WTC11 (cell line): Measurements from ENCODE around the gene ADAMTS2. TPM values are rescaled to one million over a fixed set of nuclear protein-coding genes. Genes with fewer than 3 reads are reported as not detected.

ENCODE experiments used
- ATAC-seq: fragments of 200-7000 bp; cut with Tn5 transposase; 2 replicates; pipeline ENCODE4 v1.10.0; 2021; ENCODE audit warnings: mild to moderate bottlenecking, moderate library complexity
- CTCF ChIA-PET: fragments of 300-600 bp; sonication (Branson Sonifier 250); formaldehyde crosslinking; loops from one replicate; lab custom pipeline; 2021; ENCODE audit warnings: antibody characterized with exemption; lab: Charles Lee
- POLR2A ChIA-PET: fragments of 350-600 bp; sonication (Branson Sonifier 250); formaldehyde crosslinking; loops from one replicate; lab custom pipeline; 2021; ENCODE audit warnings: antibody characterized with exemption; lab: Charles Lee
- DNase-seq: peaks from one replicate; pipeline ENCODE4 v3.0.0; 2021; ENCODE audit warnings: low spot score
- H3K27ac Mint-ChIP-seq: 2 replicates; pipeline ENCODE4 v1.8.0; 2021; ENCODE audit warnings: mixed read lengths
- H3K27me3 Mint-ChIP-seq: 2 replicates; pipeline ENCODE4 v1.8.0; 2021; ENCODE audit warnings: low read depth, mild to moderate bottlenecking, moderate library complexity, mixed read lengths
- H3K36me3 Mint-ChIP-seq: 2 replicates; pipeline ENCODE4 v1.8.0; 2021; ENCODE audit warnings: mixed read lengths
- H3K4me1 Mint-ChIP-seq: 2 replicates; pipeline ENCODE4 v1.8.0; 2022; ENCODE audit warnings: mixed read lengths
- H3K4me3 Mint-ChIP-seq: 2 replicates; pipeline ENCODE4 v1.8.0; 2021; ENCODE audit warnings: mild to moderate bottlenecking, moderate library complexity, mixed read lengths
- H3K9me3 Mint-ChIP-seq: 2 replicates; pipeline ENCODE4 v1.8.0; 2021; ENCODE audit warnings: mixed read lengths
- ARID4B ChIP-seq: sonication (generic); formaldehyde crosslinking; IDR thresholded peaks from 2 replicates; pipeline ENCODE4 v1.8.0; 2023; ENCODE audit warnings: missing genetic modification reagents, mild to moderate bottlenecking, borderline replicate concordance
- ATF1 ChIP-seq: sonication (generic); formaldehyde crosslinking; IDR thresholded peaks from 2 replicates; pipeline ENCODE4 v1.8.1; 2023; ENCODE audit warnings: mild to moderate bottlenecking, moderate library complexity, missing genetic modification reagents
- CREB1 ChIP-seq: sonication (generic); formaldehyde crosslinking; IDR thresholded peaks from 2 replicates; pipeline ENCODE4 v1.8.0; 2023; ENCODE audit warnings: mild to moderate bottlenecking, missing genetic modification reagents
- ELF4 ChIP-seq: sonication (generic); formaldehyde crosslinking; IDR thresholded peaks from 2 replicates; pipeline ENCODE4 v1.8.1; 2022; ENCODE audit warnings: low read depth, mild to moderate bottlenecking, moderate library complexity, missing genetic modification reagents
- ESRRA ChIP-seq: sonication (generic); formaldehyde crosslinking; IDR thresholded peaks from 2 replicates; pipeline ENCODE4 v1.8.1; 2022; ENCODE audit warnings: mild to moderate bottlenecking, missing genetic modification reagents, borderline replicate concordance
- FOXK1 ChIP-seq: sonication (generic); formaldehyde crosslinking; IDR thresholded peaks from 2 replicates; pipeline ENCODE4 v1.8.0; 2022; ENCODE audit warnings: mild to moderate bottlenecking, moderate library complexity, missing genetic modification reagents
- FOXP1 ChIP-seq: sonication (generic); formaldehyde crosslinking; IDR thresholded peaks from 2 replicates; pipeline ENCODE4 v1.8.0; 2022; ENCODE audit warnings: missing genetic modification reagents, mild to moderate bottlenecking, moderate library complexity, borderline replicate concordance
- GTF2I ChIP-seq: fragments of 250-450 bp; sonication (Bioruptor Pico); conservative IDR thresholded peaks from 2 replicates; pipeline ENCODE4 v1.4.0; 2021; ENCODE audit warnings: mild to moderate bottlenecking
- NFYB ChIP-seq: sonication (generic); formaldehyde crosslinking; conservative IDR thresholded peaks from 2 replicates; pipeline ENCODE4 v1.8.0; 2022; ENCODE audit warnings: low read depth, missing genetic modification reagents
- NR1H2 ChIP-seq: sonication (generic); formaldehyde crosslinking; IDR thresholded peaks from 2 replicates; pipeline ENCODE4 v1.9.0; 2021; ENCODE audit warnings: mild to moderate bottlenecking, moderate library complexity, missing genetic modification reagents
- NR2C2 ChIP-seq: sonication (generic); formaldehyde crosslinking; IDR thresholded peaks from 2 replicates; pipeline ENCODE4 v1.8.0; 2022; ENCODE audit warnings: mild to moderate bottlenecking, missing genetic modification reagents
- RORB ChIP-seq: fragments of 250-450 bp; sonication (Bioruptor Pico); IDR thresholded peaks from 2 replicates; pipeline ENCODE4 v1.9.0; 2021; ENCODE audit warnings: mild to moderate bottlenecking
- SP1 ChIP-seq: sonication (generic); formaldehyde crosslinking; conservative IDR thresholded peaks from 2 replicates; pipeline ENCODE4 v1.8.1; 2022; ENCODE audit warnings: missing genetic modification reagents
- TEAD1 ChIP-seq: sonication (generic); formaldehyde crosslinking; IDR thresholded peaks from 2 replicates; pipeline ENCODE4 v1.8.0; 2022; ENCODE audit warnings: mild to moderate bottlenecking, missing genetic modification reagents
- TEAD4 ChIP-seq: sonication (generic); formaldehyde crosslinking; IDR thresholded peaks from 2 replicates; pipeline ENCODE4 v1.8.0; 2022; ENCODE audit warnings: mild to moderate bottlenecking, missing genetic modification reagents
- TP53 ChIP-seq: sonication (generic); formaldehyde crosslinking; IDR thresholded peaks from 2 replicates; pipeline ENCODE4 v1.8.1; 2023; ENCODE audit warnings: mild to moderate bottlenecking, missing genetic modification reagents
- ZNF138 ChIP-seq: sonication (generic); formaldehyde crosslinking; conservative IDR thresholded peaks from 2 replicates; pipeline ENCODE4 v1.8.1; 2022; ENCODE audit warnings: mild to moderate bottlenecking, moderate library complexity, missing genetic modification reagents
- ZNF232 ChIP-seq: sonication (generic); formaldehyde crosslinking; IDR thresholded peaks from 2 replicates; pipeline ENCODE4 v1.8.0; 2022; ENCODE audit warnings: mild to moderate bottlenecking, missing genetic modification reagents
- ZNF423 ChIP-seq: fragments of 250-450 bp; sonication (Bioruptor Pico); IDR thresholded peaks from 2 replicates; pipeline ENCODE4 v2.1.2; 2022; ENCODE audit warnings: mild to moderate bottlenecking, moderate library complexity
- ZSCAN18 ChIP-seq: fragments of 250-450 bp; sonication (Bioruptor Pico); IDR thresholded peaks from 2 replicates; pipeline ENCODE4 v2.1.2; 2022; ENCODE audit warnings: mild to moderate bottlenecking, moderate library complexity
- total RNA-seq: library from RNA; stranded (reverse); gene quantifications from 3 replicates; pipeline ENCODE4 v1.2.3, GENCODE V29; 2021
- TF ChIP-seq, protein P1 (sequence below): sonication (generic); formaldehyde crosslinking; IDR thresholded peaks from 2 replicates; pipeline ENCODE4 v1.8.0; 2022; ENCODE audit warnings: mild to moderate bottlenecking, missing genetic modification reagents
- TF ChIP-seq, protein P2 (sequence below): sonication (generic); formaldehyde crosslinking; IDR thresholded peaks from 2 replicates; pipeline ENCODE4 v1.8.0; 2023; ENCODE audit warnings: missing genetic modification reagents
- TF ChIP-seq, protein P3 (sequence below): sonication (generic); formaldehyde crosslinking; conservative IDR thresholded peaks from 2 replicates; pipeline ENCODE4 v1.8.1; 2023; ENCODE audit warnings: mild to moderate bottlenecking, low read depth, missing genetic modification reagents, moderate library complexity
- TF ChIP-seq, protein P4 (sequence below): sonication (generic); formaldehyde crosslinking; IDR thresholded peaks from 2 replicates; pipeline ENCODE4 v1.8.1; 2022; ENCODE audit warnings: mild to moderate bottlenecking, moderate library complexity, missing genetic modification reagents
- TF ChIP-seq, protein P5 (sequence below): sonication (generic); formaldehyde crosslinking; IDR thresholded peaks from 2 replicates; pipeline ENCODE4 v1.8.0; 2022; ENCODE audit warnings: mild to moderate bottlenecking, missing genetic modification reagents

The ADAMTS2 gene
- total RNA-seq, 1 experiment from 2014 or later, result 11.2 TPM

GRCh38 chr5:179153921-179154345 lies 191.3 kb downstream of the ADAMTS2 start (continued):
- TF ChIP-seq FOXK1 (CRISPR knock-in tag), result no peak
- TF ChIP-seq ELF4, result no peak
- TF ChIP-seq, protein P1, sequence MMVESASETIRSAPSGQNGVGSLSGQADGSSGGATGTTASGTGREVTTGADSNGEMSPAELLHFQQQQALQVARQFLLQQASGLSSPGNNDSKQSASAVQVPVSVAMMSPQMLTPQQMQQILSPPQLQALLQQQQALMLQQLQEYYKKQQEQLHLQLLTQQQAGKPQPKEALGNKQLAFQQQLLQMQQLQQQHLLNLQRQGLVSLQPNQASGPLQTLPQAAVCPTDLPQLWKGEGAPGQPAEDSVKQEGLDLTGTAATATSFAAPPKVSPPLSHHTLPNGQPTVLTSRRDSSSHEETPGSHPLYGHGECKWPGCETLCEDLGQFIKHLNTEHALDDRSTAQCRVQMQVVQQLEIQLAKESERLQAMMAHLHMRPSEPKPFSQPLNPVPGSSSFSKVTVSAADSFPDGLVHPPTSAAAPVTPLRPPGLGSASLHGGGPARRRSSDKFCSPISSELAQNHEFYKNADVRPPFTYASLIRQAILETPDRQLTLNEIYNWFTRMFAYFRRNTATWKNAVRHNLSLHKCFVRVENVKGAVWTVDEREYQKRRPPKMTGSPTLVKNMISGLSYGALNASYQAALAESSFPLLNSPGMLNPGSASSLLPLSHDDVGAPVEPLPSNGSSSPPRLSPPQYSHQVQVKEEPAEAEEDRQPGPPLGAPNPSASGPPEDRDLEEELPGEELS (CRISPR knock-in tag), result no peak
- no peak for TF ChIP-seq TEAD4
- no peak for TF ChIP-seq ZNF232
- no peak for TF ChIP-seq ESRRA (CRISPR knock-in tag)
- TF ChIP-seq GTF2I (CRISPR knock-in tag), result no peak
- no peak for TF ChIP-seq NFYB (CRISPR knock-in tag)

- ChIA-PET POLR2A (no interaction called here), CTCF (interaction anchor here (1.7 kb wide), 1 partner anchor 10 kb away, joined by 5 read pairs; no protein-coding TSS in a partner anchor)
- no peak for ATAC-seq
- Mint-ChIP-seq H3K4me3 (no peak overlapping the region), H3K27ac (no peak overlapping the region), H3K36me3 (no peaks in the 10 kb centered on the region), H3K9me3 (peaks cover 4% of the 10 kb centered on the region), H3K27me3 (no peaks in the 10 kb centered on the region), H3K4me1 (no peaks in the 10 kb centered on the region)
- peak; percentile 3 for DNase-seq
- TF ChIP-seq FOXP1 (CRISPR knock-in tag), result no peak
- TF ChIP-seq TP53 (CRISPR knock-in tag), result no peak
- TF ChIP-seq, protein P2, sequence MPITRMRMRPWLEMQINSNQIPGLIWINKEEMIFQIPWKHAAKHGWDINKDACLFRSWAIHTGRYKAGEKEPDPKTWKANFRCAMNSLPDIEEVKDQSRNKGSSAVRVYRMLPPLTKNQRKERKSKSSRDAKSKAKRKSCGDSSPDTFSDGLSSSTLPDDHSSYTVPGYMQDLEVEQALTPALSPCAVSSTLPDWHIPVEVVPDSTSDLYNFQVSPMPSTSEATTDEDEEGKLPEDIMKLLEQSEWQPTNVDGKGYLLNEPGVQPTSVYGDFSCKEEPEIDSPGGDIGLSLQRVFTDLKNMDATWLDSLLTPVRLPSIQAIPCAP, result no peak
- TF ChIP-seq, protein P3, sequence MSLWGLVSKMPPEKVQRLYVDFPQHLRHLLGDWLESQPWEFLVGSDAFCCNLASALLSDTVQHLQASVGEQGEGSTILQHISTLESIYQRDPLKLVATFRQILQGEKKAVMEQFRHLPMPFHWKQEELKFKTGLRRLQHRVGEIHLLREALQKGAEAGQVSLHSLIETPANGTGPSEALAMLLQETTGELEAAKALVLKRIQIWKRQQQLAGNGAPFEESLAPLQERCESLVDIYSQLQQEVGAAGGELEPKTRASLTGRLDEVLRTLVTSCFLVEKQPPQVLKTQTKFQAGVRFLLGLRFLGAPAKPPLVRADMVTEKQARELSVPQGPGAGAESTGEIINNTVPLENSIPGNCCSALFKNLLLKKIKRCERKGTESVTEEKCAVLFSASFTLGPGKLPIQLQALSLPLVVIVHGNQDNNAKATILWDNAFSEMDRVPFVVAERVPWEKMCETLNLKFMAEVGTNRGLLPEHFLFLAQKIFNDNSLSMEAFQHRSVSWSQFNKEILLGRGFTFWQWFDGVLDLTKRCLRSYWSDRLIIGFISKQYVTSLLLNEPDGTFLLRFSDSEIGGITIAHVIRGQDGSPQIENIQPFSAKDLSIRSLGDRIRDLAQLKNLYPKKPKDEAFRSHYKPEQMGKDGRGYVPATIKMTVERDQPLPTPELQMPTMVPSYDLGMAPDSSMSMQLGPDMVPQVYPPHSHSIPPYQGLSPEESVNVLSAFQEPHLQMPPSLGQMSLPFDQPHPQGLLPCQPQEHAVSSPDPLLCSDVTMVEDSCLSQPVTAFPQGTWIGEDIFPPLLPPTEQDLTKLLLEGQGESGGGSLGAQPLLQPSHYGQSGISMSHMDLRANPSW (CRISPR knock-in tag), result no peak
- no peak for TF ChIP-seq TEAD1 (CRISPR knock-in tag)
- no peak for TF ChIP-seq ZNF423
- TF ChIP-seq NFYB (CRISPR knock-in tag), result no peak
- TF ChIP-seq CREB1 (CRISPR knock-in tag), result no peak
- TF ChIP-seq, protein P4, sequence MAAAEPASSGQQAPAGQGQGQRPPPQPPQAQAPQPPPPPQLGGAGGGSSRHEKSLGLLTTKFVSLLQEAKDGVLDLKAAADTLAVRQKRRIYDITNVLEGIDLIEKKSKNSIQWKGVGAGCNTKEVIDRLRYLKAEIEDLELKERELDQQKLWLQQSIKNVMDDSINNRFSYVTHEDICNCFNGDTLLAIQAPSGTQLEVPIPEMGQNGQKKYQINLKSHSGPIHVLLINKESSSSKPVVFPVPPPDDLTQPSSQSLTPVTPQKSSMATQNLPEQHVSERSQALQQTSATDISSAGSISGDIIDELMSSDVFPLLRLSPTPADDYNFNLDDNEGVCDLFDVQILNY (CRISPR knock-in tag), result no peak
- TF ChIP-seq ZSCAN18 (CRISPR knock-in tag), result no peak
- TF ChIP-seq, protein P5, sequence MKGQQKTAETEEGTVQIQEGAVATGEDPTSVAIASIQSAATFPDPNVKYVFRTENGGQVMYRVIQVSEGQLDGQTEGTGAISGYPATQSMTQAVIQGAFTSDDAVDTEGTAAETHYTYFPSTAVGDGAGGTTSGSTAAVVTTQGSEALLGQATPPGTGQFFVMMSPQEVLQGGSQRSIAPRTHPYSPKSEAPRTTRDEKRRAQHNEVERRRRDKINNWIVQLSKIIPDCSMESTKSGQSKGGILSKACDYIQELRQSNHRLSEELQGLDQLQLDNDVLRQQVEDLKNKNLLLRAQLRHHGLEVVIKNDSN (CRISPR knock-in tag), result no peak
- TF ChIP-seq ATF1 (CRISPR knock-in tag), result no peak
- TF ChIP-seq SP1, result no peak
- no peak for TF ChIP-seq ARID4B (CRISPR knock-in tag)
- no peak for TF ChIP-seq NR2C2 (CRISPR knock-in tag)
- no peak for TF ChIP-seq RORB (CRISPR knock-in tag)
- no peak for TF ChIP-seq FOXK1 (CRISPR knock-in tag)
- TF ChIP-seq ZNF138 (CRISPR knock-in tag), result no peak
- TF ChIP-seq NR1H2 (CRISPR knock-in tag), result no peak
These were observed 191.8 kb downstream of the ADAMTS2 start for GRCh38 chr5:179153341-179153901.
